Endometrial microvascular endothelial cells (primary cell): Measurements from ENCODE around the gene BIRC6. TPM values are rescaled to one million over a fixed set of nuclear protein-coding genes. Genes with fewer than 3 reads are reported as not detected.
"Not testable (repeated sequence)": the region's sequence is repeated elsewhere in the genome, so short reads cannot be mapped to it uniquely, and the experiment has no call there.

Experiments used
- in situ Hi-C: cut with HindIII; loops from 2 replicates; pipeline ENCODE4 v1.10.0; 2017; ENCODE audit warnings: low sequenced_read_pairs, low pct_unique_long_range_greater_than_20kb; ENCODE audit errors: inconsistent ontology term
- total RNA-seq: library from RNA; depleted of rRNA; stranded (reverse); fragments of >200 nt; gene quantifications from one replicate; pipeline ENCODE4 v1.2.3, GENCODE V29; 2015; ENCODE audit errors: inconsistent ontology term

BIRC6 gene
- total RNA-seq, 1 donor from 2014 or later, result 65.0 TPM

GRCh38 chr2:32638548-32638947, 281.7 kb downstream of the BIRC6 start:
- in situ Hi-C loops, result not testable (repeated sequence)

GRCh38 chr2:32641180-32641579, 284.4 kb downstream of the BIRC6 start:
- in situ Hi-C loops, result no loop called here

GRCh38 chr2:32647180-32647651, 290.4 kb downstream of the BIRC6 start:
- in situ Hi-C loops, result no loop called here

GRCh38 chr2:32652555-32653209, 295.9 kb downstream of the BIRC6 start:
- in situ Hi-C loops, result no loop called here

GRCh38 chr2:32656069-32656468, 299.2 kb downstream of the BIRC6 start:
- in situ Hi-C loops, result no loop called here

GRCh38 chr2:32663864-32664263, 307.0 kb downstream of the BIRC6 start:
- in situ Hi-C loops, result no loop called here

- in situ Hi-C loops, result no loop called here
These were observed 309.9 kb downstream of the BIRC6 start for GRCh38 chr2:32666704-32667103.

GRCh38 chr2:32668254-32668653, 311.4 kb downstream of the BIRC6 start:
- in situ Hi-C loops, result no loop called here

Other genes starting within 250 kb of the BIRC6 start
- 21.1 TPM for gene SLC30A6, start 191.2 kb upstream of the BIRC6 start, total RNA-seq
- gene NLRC4, start 92.1 kb upstream of the BIRC6 start, total RNA-seq, result not detected
- 25.8 TPM for gene YIPF4, start 79.1 kb upstream of the BIRC6 start, total RNA-seq